ENCODE data around the gene SERPINC1.
"Not testable (repeated sequence)": the region's sequence is repeated elsewhere in the genome, so short reads cannot be mapped to it uniquely, and the experiment has no call there.

The SERPINC1 gene

DNA sequence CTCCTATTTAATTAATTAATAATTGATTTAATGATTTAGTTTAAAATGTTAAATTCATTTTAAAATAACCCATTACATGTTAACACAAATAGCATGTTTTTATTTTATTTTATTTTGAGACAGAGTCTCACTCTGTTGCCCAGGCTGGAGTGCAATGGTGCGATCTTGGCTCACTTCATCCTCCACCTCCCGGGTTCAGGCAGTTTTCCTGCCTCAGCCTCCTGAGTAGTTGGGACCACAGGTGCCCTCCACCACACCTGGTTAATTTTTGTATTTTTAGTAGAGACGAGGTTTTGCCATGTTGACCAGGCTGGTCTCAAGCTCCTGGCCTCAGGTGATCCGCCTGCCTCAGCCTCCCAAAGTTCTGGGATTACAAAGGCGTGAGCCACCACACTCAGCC lies 57.6 kb downstream of the SERPINC1 start:
- H3K4me3 ChIP-seq (ENCODE audit: low read depth, low read length); H3K9ac ChIP-seq (ENCODE audit: low read depth, low read length); H3K9me3 ChIP-seq (ENCODE audit: control insufficient read depth, insufficient read depth, low read length); H3K27me3 ChIP-seq (ENCODE audit: control insufficient read depth, insufficient read depth, low read length); H3K4me1 ChIP-seq (ENCODE audit: control insufficient read depth, insufficient read depth, low read length): not testable (repeated sequence)
- H3K36me3 ChIP-seq (ENCODE audit: control insufficient read depth, insufficient read depth, low read length), result peaks cover 18% of the 10 kb centered on the region

DNA sequence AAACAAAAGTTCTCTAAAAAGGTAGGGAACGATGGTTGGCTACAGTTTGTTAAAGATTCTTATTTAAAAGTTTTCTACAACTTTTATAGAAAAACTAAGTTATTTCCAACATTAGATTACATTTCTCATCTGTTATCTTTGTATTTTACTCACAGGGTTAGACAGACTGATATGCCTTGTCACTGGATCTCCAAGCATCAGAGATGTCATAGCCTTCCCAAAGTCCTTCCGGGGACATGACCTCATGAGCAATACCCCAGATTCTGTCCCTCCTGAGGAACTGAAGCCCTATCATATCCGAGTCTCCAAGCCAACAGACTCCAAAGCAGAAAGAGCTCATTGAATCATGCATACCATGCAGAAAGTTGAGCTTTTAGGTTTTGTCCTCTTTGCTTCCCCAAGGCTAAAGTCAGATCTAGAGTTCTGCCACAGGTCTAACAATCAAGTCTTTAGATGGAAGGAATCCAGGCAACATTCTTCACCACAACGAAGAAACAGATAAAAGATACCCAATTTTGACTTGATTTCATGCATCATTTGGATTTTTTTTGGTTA lies 59.7 kb downstream of the SERPINC1 start:
- no peak overlapping the region for H3K9ac ChIP-seq (ENCODE audit: low read depth, low read length)
- peaks cover 9% of the 10 kb centered on the region for H3K4me1 ChIP-seq (ENCODE audit: control insufficient read depth, insufficient read depth, low read length)
- H3K4me3 ChIP-seq (ENCODE audit: low read depth, low read length), result no peak overlapping the region
- no peaks in the 10 kb centered on the region for H3K27me3 ChIP-seq (ENCODE audit: control insufficient read depth, insufficient read depth, low read length)
- H3K9me3 ChIP-seq (ENCODE audit: control insufficient read depth, insufficient read depth, low read length), result no peaks in the 10 kb centered on the region
- peaks cover 2% of the 10 kb centered on the region for H3K36me3 ChIP-seq (ENCODE audit: control insufficient read depth, insufficient read depth, low read length)

GRCh38 chr1:173856903-173857302 lies 60.2 kb downstream of the SERPINC1 start:
- Histone ChIP-seq H3K4me3 (ENCODE audit: low read depth, low read length) (no peak overlapping the region), H3K9me3 (ENCODE audit: control insufficient read depth, insufficient read depth, low read length) (no peaks in the 10 kb centered on the region), H3K27me3 (ENCODE audit: control insufficient read depth, insufficient read depth, low read length) (no peaks in the 10 kb centered on the region), H3K36me3 (ENCODE audit: control insufficient read depth, insufficient read depth, low read length) (peaks cover 2% of the 10 kb centered on the region), H3K9ac (ENCODE audit: low read depth, low read length) (no peak overlapping the region), H3K4me1 (ENCODE audit: control insufficient read depth, insufficient read depth, low read length) (peaks cover 9% of the 10 kb centered on the region)

- no peaks in the 10 kb centered on the region for H3K9me3 ChIP-seq (ENCODE audit: control insufficient read depth, insufficient read depth, low read length)
- no peak overlapping the region for H3K9ac ChIP-seq (ENCODE audit: low read depth, low read length)
- H3K4me1 ChIP-seq (ENCODE audit: control insufficient read depth, insufficient read depth, low read length), result peaks cover 9% of the 10 kb centered on the region
- H3K4me3 ChIP-seq (ENCODE audit: low read depth, low read length), result no peak overlapping the region
- peaks cover 2% of the 10 kb centered on the region for H3K36me3 ChIP-seq (ENCODE audit: control insufficient read depth, insufficient read depth, low read length)
- no peaks in the 10 kb centered on the region for H3K27me3 ChIP-seq (ENCODE audit: control insufficient read depth, insufficient read depth, low read length)
These were observed 61.1 kb downstream of the SERPINC1 start for GRCh38 chr1:173856014-173856413.

All from iPS-15b (cell line).